ENCODE data around the gene TMEM203. TPM values are rescaled to one million over a fixed set of nuclear protein-coding genes. Genes with fewer than 3 reads are reported as not detected.

The TMEM203 gene
- total RNA-seq, 2 donors from 2014 or later: 21.3 to 21.4 TPM

- H3K4me1 Mint-ChIP-seq: peaks cover 6% of the 10 kb centered on the region
- DNase-seq (no peak), ATAC-seq (peak; percentile 47)
- peaks cover 30% of the 10 kb centered on the region for H3K27me3 Mint-ChIP-seq
- H3K4me3 Mint-ChIP-seq: peak overlapping the region; percentile 61
- H3K27ac Mint-ChIP-seq: no peak overlapping the region
- no peaks in the 10 kb centered on the region for H3K36me3 Mint-ChIP-seq (ENCODE audit: low read depth)
- no peaks in the 10 kb centered on the region for H3K9me3 ChIP-seq (ENCODE audit: control insufficient read depth, low read length, poor library complexity, severe bottlenecking)
Measured at GRCh38 chr9:137168573-137168903, 36.9 kb downstream of the TMEM203 start.

GRCh38 chr9:137167747-137168572, 37.5 kb downstream of the TMEM203 start:
- ATAC-seq (peak; percentile 11), DNase-seq (no peak)
- H3K4me1 Mint-ChIP-seq: peaks cover 8% of the 10 kb centered on the region
- peaks cover 25% of the 10 kb centered on the region for H3K27me3 Mint-ChIP-seq
- no peak overlapping the region for H3K27ac Mint-ChIP-seq
- no peaks in the 10 kb centered on the region for H3K36me3 Mint-ChIP-seq (ENCODE audit: low read depth)
- no peak overlapping the region for H3K4me3 Mint-ChIP-seq
- H3K9me3 ChIP-seq (ENCODE audit: control insufficient read depth, low read length, poor library complexity, severe bottlenecking): no peaks in the 10 kb centered on the region

GRCh38 chr9:137167277-137167746, 38.1 kb downstream of the TMEM203 start:
- no peak overlapping the region for H3K4me3 Mint-ChIP-seq
- H3K27me3 Mint-ChIP-seq: peaks cover 20% of the 10 kb centered on the region
- ATAC-seq: no peak
- H3K9me3 ChIP-seq (ENCODE audit: control insufficient read depth, low read length, poor library complexity, severe bottlenecking): no peaks in the 10 kb centered on the region
- no peak for DNase-seq
- no peaks in the 10 kb centered on the region for H3K36me3 Mint-ChIP-seq (ENCODE audit: low read depth)
- H3K4me1 Mint-ChIP-seq: peaks cover 8% of the 10 kb centered on the region
- H3K27ac Mint-ChIP-seq: no peak overlapping the region

GRCh38 chr9:137166380-137167229, 38.8 kb downstream of the TMEM203 start:
- ATAC-seq (no peak), DNase-seq (no peak)
- H3K9me3 ChIP-seq (ENCODE audit: control insufficient read depth, low read length, poor library complexity, severe bottlenecking): no peaks in the 10 kb centered on the region
- H3K36me3 Mint-ChIP-seq (ENCODE audit: low read depth): no peaks in the 10 kb centered on the region
- H3K4me3 Mint-ChIP-seq: peak overlapping the region; percentile 72
- H3K27me3 Mint-ChIP-seq: peaks cover 20% of the 10 kb centered on the region
- H3K4me1 Mint-ChIP-seq: peaks cover 8% of the 10 kb centered on the region
- no peak overlapping the region for H3K27ac Mint-ChIP-seq

- Mint-ChIP-seq H3K27me3 (peaks cover 17% of the 10 kb centered on the region), H3K4me1 (peaks cover 8% of the 10 kb centered on the region), H3K27ac (no peak overlapping the region), H3K36me3 (ENCODE audit: low read depth) (no peaks in the 10 kb centered on the region), H3K4me3 (no peak overlapping the region)
- ATAC-seq (no peak), DNase-seq (no peak)
- H3K9me3 ChIP-seq (ENCODE audit: control insufficient read depth, low read length, poor library complexity, severe bottlenecking): no peaks in the 10 kb centered on the region
Measured at GRCh38 chr9:137165250-137165836, 40.1 kb downstream of the TMEM203 start.

- no peaks in the 10 kb centered on the region for H3K9me3 ChIP-seq (ENCODE audit: control insufficient read depth, low read length, poor library complexity, severe bottlenecking)
- H3K4me3 Mint-ChIP-seq: no peak overlapping the region
- H3K27ac Mint-ChIP-seq: no peak overlapping the region
- H3K4me1 Mint-ChIP-seq: peaks cover 8% of the 10 kb centered on the region
- no peak for ATAC-seq
- H3K27me3 Mint-ChIP-seq: peaks cover 19% of the 10 kb centered on the region
- no peak for DNase-seq
- H3K36me3 Mint-ChIP-seq (ENCODE audit: low read depth): no peaks in the 10 kb centered on the region
Measured at GRCh38 chr9:137164370-137165249, 40.8 kb downstream of the TMEM203 start.

GRCh38 chr9:137163805-137164204, 41.6 kb downstream of the TMEM203 start:
- Mint-ChIP-seq H3K4me3 (peak overlapping the region; percentile 76), H3K27me3 (peaks cover 27% of the 10 kb centered on the region), H3K27ac (no peak overlapping the region), H3K4me1 (peaks cover 12% of the 10 kb centered on the region), H3K36me3 (ENCODE audit: low read depth) (peaks cover 2% of the 10 kb centered on the region)
- ATAC-seq: no peak
- no peaks in the 10 kb centered on the region for H3K9me3 ChIP-seq (ENCODE audit: control insufficient read depth, low read length, poor library complexity, severe bottlenecking)
- no peak for DNase-seq

- DNase-seq: no peak
- peaks cover 12% of the 10 kb centered on the region for H3K4me1 Mint-ChIP-seq
- no peak overlapping the region for H3K27ac Mint-ChIP-seq
- ATAC-seq: no peak
- H3K36me3 Mint-ChIP-seq (ENCODE audit: low read depth): peaks cover 2% of the 10 kb centered on the region
- no peaks in the 10 kb centered on the region for H3K9me3 ChIP-seq (ENCODE audit: control insufficient read depth, low read length, poor library complexity, severe bottlenecking)
- peak overlapping the region; percentile 76 for H3K4me3 Mint-ChIP-seq
- peaks cover 32% of the 10 kb centered on the region for H3K27me3 Mint-ChIP-seq
Measured at GRCh38 chr9:137163365-137163715, 42.1 kb downstream of the TMEM203 start.

GRCh38 chr9:137162505-137163364, 42.7 kb downstream of the TMEM203 start:
- peak overlapping the region; percentile 68 for H3K4me3 Mint-ChIP-seq
- H3K9me3 ChIP-seq (ENCODE audit: control insufficient read depth, low read length, poor library complexity, severe bottlenecking): no peaks in the 10 kb centered on the region
- H3K27ac Mint-ChIP-seq: no peak overlapping the region
- peaks cover 2% of the 10 kb centered on the region for H3K36me3 Mint-ChIP-seq (ENCODE audit: low read depth)
- DNase-seq (no peak), ATAC-seq (peak; percentile 47)
- peaks cover 17% of the 10 kb centered on the region for H3K4me1 Mint-ChIP-seq
- peaks cover 38% of the 10 kb centered on the region for H3K27me3 Mint-ChIP-seq

GRCh38 chr9:137161558-137162486, 43.6 kb downstream of the TMEM203 start:
- H3K4me3 Mint-ChIP-seq: no peak overlapping the region
- ATAC-seq (no peak), DNase-seq (no peak)
- H3K36me3 Mint-ChIP-seq (ENCODE audit: low read depth): peaks cover 2% of the 10 kb centered on the region
- H3K9me3 ChIP-seq (ENCODE audit: control insufficient read depth, low read length, poor library complexity, severe bottlenecking): no peaks in the 10 kb centered on the region
- H3K27ac Mint-ChIP-seq: no peak overlapping the region
- peaks cover 21% of the 10 kb centered on the region for H3K4me1 Mint-ChIP-seq
- H3K27me3 Mint-ChIP-seq: peaks cover 43% of the 10 kb centered on the region

Measured in T-helper 17 cell (primary cell).